Urinary bladder (tissue), 4 donors: Measurements from ENCODE around the gene VEZT. TPM values are rescaled to one million over a fixed set of nuclear protein-coding genes. Genes with fewer than 3 reads are reported as not detected.
A peak's percentile ranks its signal among the peaks of the same experiment; 100 is the strongest.
"Not testable (repeated sequence)": the region's sequence is repeated elsewhere in the genome, so short reads cannot be mapped to it uniquely, and the experiment has no call there.

Experiments used
- DNase-seq: peaks from one replicate; pipeline ENCODE4 v3.0.0-alpha.2; 2015; ENCODE audit errors: extremely low spot score
- H3K27ac ChIP-seq: one replicate; pipeline ENCODE4 v1.5.1; 2013; ENCODE audit warnings: low read depth, mild to moderate bottlenecking, moderate library complexity
- H3K36me3 ChIP-seq: one replicate; pipeline ENCODE4 v1.6.1; 2013; ENCODE audit warnings: mild to moderate bottlenecking, moderate library complexity; ENCODE audit not compliant: insufficient read depth
- H3K4me1 ChIP-seq: one replicate; pipeline ENCODE4 v1.6.1; 2013; ENCODE audit warnings: mild to moderate bottlenecking, moderate library complexity; ENCODE audit not compliant: insufficient read depth
- H3K4me3 ChIP-seq: one replicate; pipeline ENCODE4 v1.5.1; 2013; ENCODE audit warnings: low read depth, low read length
- WGBS: extraction: QIAGEN DNeasy Blood & Tissue Kit; methylation state at CpG from one replicate; pipeline ENCODE4 v1.1.7; 2013; 5-methylcytosine and 5-hydroxymethylcytosine counted together
- polyA plus RNA-seq: library from polyadenylated mRNA; stranded (reverse); fragments of 200-250 nt; gene quantifications from one replicate; pipeline ENCODE4 v1.2.3, GENCODE V29; 2013
- total RNA-seq: library from RNA; depleted of rRNA; stranded (reverse); fragments of >200 nt; gene quantifications from one replicate; pipeline ENCODE4 v1.2.3, GENCODE V29; 2014
- donor health status: healthy with polysubstance abuse.
- donor health status: healthy.

VEZT gene
- total and polyA plus RNA-seq, 2 donors: 39.0 to 153 TPM

DNA sequence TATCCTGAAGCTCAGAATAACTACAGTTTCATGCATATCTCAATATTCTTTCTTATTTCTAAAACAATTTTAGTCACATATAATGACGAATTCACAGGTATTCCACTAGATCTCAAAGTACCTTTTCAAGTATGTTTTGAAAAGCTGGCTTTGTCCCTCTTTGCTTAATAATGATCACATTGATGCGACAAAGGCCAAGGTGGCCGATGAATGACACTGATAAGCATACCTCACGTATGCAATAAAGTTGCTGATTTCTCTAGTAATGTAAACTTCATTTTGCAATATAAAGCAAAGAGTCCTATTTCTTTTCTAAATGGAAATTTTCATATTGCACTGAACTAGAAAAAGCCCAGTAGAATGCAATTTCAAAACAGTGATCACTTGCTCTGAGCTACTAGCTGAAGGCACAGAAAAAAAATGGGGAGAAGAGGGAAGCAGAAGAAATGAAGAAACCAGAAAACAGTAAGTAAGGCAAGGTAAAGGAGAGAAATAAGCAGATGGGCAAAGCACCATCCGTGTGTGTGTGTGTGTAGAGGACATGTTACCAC, 29.7 kb upstream of the VEZT start:
- 78% methylated on average over 5 of the region's 5 CpGs for WGBS
- no peak overlapping the region for H3K27ac ChIP-seq
- no peak for DNase-seq

DNA sequence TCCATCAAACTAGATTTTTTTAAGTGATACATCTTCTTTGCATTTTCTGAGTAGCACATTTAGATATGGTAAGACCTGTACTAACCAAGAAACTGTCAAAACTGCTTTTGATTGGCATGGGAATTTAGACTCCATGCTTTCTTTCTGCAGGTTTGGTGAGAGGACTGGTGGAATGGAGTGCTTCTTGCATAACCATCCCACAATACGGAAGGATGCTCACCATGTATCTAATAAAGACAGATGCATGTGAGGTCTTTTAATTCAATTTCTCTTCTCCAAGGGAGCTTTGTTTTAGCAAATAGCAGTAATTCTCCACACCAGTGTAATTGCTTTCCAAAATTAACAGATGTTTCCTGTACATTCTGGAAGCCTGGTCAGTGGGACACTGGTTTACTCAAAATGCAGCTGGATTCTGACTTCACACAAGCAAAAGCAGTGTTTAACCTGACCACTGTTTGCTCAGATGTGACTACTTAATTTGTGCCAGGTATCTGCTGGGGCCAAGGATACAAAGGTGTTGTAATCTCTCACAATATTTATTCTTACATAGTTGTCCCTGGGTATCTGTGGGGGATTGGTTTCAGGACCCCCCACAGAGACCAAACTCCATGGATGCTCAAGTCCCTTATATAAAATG, 26.4 kb upstream of the VEZT start:
- Histone ChIP-seq H3K36me3 (no peaks in the 10 kb centered on the region), H3K4me3 (no peak overlapping the region), H3K27ac (no peak overlapping the region), H3K4me1 (no peaks in the 10 kb centered on the region)
- 62% methylated on average over 1 of the region's 1 CpG for WGBS
- DNase-seq: no peak

More for the DNA sequence above, 29.7 kb upstream of the VEZT start:
- Histone ChIP-seq H3K36me3 (no peaks in the 10 kb centered on the region), H3K4me1 (no peaks in the 10 kb centered on the region), H3K4me3 (no peak overlapping the region)

DNA sequence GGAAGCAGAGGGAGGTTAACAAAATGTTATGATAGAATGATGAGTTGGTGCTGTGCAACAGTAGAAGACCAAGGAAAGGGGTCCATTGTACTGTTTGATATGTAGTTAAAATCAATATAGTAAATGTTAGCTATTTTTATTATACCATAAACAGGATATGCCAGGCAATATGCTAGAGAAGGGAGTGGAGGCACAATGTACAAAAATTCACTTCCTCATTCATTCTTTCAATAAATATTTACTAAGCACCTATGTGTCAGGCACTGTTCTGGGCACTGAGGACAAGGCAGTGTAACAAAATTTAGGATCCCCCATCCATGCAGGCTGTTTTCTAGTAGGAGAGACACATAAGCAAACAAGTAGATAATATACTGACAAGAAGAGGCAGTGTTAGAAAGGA, 25.3 kb upstream of the VEZT start:
- Histone ChIP-seq H3K4me1 (no peaks in the 10 kb centered on the region), H3K4me3 (no peak overlapping the region), H3K27ac (no peak overlapping the region), H3K36me3 (no peaks in the 10 kb centered on the region)
- DNase-seq: no peak

DNA sequence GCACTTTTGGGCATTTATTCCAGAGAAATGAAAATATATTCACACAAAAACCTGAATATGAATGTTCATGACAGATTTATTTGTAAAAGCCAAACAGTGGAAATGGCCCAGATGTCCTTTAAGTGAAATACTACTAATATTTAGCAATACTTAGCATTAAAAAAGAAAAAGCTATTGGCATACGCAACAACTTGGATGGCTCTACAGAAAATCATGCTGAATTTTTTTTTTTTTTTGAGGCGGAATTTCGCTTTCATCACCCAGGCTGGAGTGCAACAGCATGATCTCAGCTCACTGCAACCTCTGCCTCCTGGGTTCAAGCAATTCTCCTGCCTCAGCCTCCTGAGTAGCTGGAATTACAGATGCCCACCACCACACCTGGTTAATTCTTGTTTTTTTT, 24.5 kb upstream of the VEZT start:
- 90% methylated on average over 3 of the region's 3 CpGs for WGBS
- no peak overlapping the region for H3K4me3 ChIP-seq
- no peak for DNase-seq
- H3K4me1 ChIP-seq: no peaks in the 10 kb centered on the region
- no peaks in the 10 kb centered on the region for H3K36me3 ChIP-seq
- no peak overlapping the region for H3K27ac ChIP-seq

DNA sequence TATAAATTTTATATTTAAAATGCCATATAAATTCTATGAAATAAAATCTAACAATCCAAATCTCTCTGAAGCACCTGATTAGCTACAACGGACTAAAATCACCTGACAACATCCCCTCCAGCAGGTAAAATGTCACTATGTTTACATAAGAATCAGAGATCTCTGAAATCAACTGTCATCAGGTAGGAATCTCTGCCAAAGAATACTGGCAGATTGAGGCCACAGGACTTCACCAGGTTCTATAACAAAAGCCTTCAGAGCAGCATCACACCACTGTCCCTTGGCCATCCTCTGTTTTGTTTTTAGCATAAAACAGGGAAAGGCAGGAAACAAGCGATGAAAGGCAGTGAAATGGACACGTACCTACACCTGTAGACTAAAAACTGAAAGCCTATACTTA, 22.5 kb upstream of the VEZT start:
- Histone ChIP-seq H3K36me3 (no peaks in the 10 kb centered on the region), H3K4me3 (no peak overlapping the region), H3K4me1 (no peaks in the 10 kb centered on the region), H3K27ac (no peak overlapping the region)
- 91% methylated on average over 3 of the region's 3 CpGs for WGBS
- no peak for DNase-seq

DNA sequence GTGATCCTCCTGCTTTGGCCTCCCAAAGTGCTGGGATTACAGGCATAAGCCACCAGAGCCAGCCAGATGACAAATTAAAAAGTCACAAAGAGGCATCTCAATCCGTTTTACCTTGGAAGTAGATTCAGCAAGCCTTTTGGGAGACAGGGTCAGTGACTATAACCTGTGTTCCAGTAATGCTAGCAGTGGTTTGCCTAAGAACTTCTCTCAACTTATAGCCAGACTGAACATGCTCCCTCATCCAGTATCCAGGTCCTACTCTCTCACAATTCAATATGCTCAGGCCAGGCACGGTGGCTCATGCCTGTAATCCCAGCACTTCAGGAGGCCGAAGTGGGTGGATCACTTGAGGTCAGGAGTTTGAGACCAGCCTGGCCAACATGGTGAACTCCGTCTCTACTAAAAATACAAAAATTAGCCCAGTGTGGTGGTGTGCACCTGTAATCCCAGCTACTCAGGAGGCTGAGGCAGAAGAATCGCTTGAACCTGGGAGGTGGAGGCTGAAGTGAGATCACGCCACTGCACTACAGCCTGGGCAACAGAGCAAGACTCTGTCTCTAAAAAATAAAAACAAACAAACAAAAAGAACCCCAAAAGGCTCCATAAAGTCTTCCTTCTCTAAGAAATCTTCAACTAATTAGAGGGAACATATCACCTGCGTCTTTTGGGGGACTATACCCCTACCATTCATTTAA, 20.6 kb upstream of the VEZT start:
- H3K27ac ChIP-seq, H3K4me3 ChIP-seq, H3K36me3 ChIP-seq, H3K4me1 ChIP-seq, DNase-seq: not testable (repeated sequence)
- 95% methylated on average over 7 of the region's 7 CpGs for WGBS

DNA sequence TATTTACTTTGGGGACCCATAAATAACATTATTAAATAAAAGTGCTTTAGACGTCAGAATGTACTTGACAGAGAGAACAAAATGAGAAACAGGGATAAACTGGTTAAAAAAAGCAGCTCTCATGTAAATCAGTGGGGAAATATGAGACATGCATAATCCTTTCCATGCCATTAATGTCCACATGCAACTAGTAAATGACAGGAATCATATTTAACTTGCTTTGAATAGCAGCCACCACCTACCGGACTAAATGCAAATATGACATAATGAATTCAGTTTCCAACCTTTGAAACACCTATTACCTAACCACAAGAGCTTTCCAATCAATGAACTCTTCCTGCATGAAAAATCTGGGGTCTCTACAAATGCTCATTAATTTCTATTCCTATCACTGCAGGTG, 20.0 kb upstream of the VEZT start:
- no peak overlapping the region for H3K27ac ChIP-seq
- H3K36me3 ChIP-seq: no peaks in the 10 kb centered on the region
- DNase-seq: no peak
- H3K4me1 ChIP-seq: no peaks in the 10 kb centered on the region
- H3K4me3 ChIP-seq: no peak overlapping the region
- WGBS: 82% methylated on average over 2 of the region's 2 CpGs

DNA sequence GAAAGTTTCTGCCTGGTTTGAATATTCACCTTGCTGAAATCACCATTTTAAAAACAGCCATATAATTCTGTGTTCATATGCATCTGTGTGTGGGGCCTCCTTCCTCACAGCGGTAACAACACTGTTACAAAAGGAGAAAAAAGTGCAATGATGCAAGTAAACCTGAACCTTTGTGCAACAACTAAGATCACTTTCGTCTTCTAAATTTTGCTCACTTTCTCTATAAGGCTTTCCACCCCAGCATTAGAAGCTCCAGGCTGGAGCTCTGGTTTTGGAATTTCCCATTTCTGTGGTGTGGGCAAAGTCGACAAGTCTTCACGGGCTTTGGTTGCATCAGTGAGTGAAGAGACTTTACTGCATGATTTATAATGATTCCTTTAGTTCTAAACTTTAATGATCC, 18.7 kb upstream of the VEZT start:
- WGBS: 91% methylated on average over 4 of the region's 4 CpGs
- no peak overlapping the region for H3K4me3 ChIP-seq
- no peak overlapping the region for H3K27ac ChIP-seq
- no peaks in the 10 kb centered on the region for H3K4me1 ChIP-seq
- no peak for DNase-seq
- H3K36me3 ChIP-seq: no peaks in the 10 kb centered on the region

DNA sequence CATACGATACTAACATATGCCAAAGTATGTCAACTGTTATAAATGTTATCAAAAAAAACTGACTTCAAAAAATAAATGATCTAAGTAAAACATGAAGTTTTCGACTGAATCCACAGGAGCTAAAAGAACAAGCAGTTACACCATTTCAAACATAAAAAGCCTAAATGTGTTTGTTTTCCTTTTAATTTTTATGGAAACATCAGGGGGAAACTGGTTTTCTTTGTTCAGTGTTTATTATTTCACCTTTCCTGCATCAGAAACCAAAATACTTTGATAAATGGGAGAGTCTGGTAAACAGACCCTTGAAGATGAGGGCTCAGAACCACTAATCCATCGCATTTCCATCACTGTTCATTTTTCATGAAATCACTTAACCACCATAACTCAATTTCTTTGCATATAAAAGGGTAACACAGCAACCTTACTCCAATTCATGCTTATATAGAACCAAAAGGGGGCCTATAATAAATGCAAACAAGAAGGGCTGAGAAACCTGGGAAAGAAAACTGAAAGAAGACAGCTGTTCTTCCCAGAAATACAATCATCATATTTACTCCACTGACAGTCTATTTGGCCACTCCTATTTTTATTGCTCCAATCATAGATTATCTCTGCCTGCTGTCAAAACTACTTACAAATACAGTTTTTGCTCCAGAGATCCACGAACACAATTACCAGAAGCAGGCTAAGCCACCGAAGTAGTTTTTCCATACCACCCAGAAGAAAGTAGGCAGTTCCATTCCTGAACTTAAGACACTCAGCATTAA, 17.3 kb upstream of the VEZT start:
- Histone ChIP-seq H3K4me1 (no peaks in the 10 kb centered on the region), H3K36me3 (no peaks in the 10 kb centered on the region), H3K27ac (no peak overlapping the region), H3K4me3 (no peak overlapping the region)
- WGBS: 51% methylated on average over 5 of the region's 5 CpGs
- DNase-seq: no peak

DNA sequence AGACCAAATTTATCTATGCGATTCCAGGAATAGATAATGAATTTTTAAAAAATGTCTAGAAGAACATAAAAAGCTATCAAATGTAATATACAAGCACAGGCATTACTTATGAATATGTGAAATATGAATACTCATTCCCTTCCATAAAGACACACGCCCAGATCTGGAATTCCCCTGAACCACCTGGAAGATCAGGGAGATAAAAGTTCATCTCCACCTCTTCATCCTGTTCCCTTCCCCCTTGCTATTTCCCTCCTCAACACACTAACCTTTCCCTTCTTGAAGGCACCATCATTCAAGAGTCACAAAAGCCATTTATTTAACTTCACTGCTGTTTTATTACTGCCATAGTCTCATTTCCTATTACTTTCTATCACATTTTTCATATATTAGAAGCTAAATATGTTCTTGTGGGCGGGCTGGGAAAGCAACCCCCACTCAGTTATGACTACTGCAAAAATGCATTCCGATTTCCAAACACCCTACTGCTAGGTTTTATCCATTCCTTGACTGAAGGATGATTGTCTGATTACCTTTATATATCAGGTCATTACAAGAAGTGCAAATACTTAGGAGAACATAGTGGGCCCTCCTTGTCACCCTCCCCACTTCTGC, 16.4 kb upstream of the VEZT start:
- Histone ChIP-seq H3K36me3 (no peaks in the 10 kb centered on the region), H3K4me1 (no peaks in the 10 kb centered on the region), H3K4me3 (no peak overlapping the region), H3K27ac (no peak overlapping the region)
- WGBS: 76% methylated on average over 4 of the region's 4 CpGs
- no peak for DNase-seq

DNA sequence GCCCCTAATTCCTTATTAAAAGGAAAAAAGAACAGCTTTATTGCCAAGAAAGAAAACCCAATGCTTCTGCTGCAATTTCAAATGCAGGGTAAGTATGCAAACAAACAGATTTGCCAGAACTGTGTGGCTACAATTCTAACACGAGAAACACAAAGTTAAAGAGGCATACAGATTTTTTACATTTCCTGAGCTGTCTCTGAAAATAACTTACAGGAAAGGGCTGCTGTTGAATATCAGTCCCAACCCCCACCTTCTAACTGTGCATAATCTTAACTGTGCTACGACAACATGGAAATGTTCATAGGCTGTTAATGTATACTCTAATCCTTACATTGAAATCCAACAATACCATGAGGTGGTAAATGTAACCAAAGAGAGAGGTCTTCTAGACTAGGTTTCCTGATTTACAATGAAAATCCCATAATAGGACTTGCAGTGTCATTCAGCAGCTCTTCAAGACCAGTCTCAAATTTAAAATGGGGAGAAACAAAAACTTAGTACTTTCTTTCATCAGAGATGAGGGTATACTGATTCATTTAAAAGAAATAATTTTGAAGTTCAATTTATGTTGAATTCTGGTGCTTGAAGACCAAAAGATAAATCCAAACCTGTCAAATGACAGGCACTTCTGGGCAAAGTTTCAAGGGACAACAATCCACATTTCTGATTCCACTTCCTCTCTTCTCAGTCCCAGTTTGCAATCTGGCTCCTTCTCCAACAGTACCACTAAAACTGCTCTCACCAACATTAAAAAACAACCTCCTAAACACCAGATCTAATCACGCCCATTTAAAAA, 14.7 kb upstream of the VEZT start:
- H3K4me1 ChIP-seq: no peaks in the 10 kb centered on the region
- 48% methylated on average over 3 of the region's 3 CpGs for WGBS
- DNase-seq: no peak
- H3K4me3 ChIP-seq: no peak overlapping the region
- H3K27ac ChIP-seq: peak overlapping the region; percentile 58
- H3K36me3 ChIP-seq: no peaks in the 10 kb centered on the region

DNA sequence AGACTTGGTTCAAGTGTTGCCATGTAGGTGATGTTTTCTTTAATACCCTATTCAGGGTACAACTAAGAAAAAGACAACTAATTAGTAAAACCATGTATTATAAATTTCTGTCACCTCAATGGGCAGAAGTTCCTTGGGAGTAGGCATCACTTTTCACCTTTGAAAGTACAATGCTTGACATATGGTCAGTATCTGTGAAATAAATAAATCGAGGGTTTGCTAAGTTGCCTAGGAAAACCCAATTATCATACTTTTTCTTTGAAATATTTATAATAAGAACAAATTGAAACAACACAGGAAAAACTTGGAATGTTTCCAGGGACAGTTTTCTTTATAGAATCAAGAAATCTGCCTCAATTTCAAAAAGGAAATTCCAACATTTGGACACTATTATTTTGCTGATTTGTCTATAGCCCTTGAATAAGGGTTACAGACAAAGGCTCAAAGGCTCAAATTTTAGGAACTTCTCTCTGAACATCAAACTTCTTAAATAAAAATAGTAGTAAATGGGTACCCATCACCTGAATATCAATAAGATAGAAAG, 14.0 kb upstream of the VEZT start:
- Histone ChIP-seq H3K36me3 (no peaks in the 10 kb centered on the region), H3K27ac (peak overlapping the region; percentile 58), H3K4me3 (no peak overlapping the region), H3K4me1 (no peaks in the 10 kb centered on the region)
- no peak for DNase-seq
- 50% methylated on average over 1 of the region's 1 CpG for WGBS
